SU-DHL-6 (cell line): ENCODE results near the gene NBDY.

Source experiments
- H2AFZ ChIP-seq: fragments of 200-600 bp; sonication (generic); 2 replicates; pipeline ENCODE4 v1.6.1; 2014; ENCODE audit warnings: low read depth, mild to moderate bottlenecking, moderate library complexity, mixed read lengths, antibody characterized with exemption, low read length; ENCODE audit not compliant: severe bottlenecking
- H3F3A ChIP-seq: fragments of 200-600 bp; shearing (Covaris generic); 2 replicates; pipeline ENCODE4 v1.6.0; 2016; ENCODE audit warnings: antibody characterized with exemption, mild to moderate bottlenecking; ENCODE audit not compliant: insufficient read depth
- H3K27ac ChIP-seq: fragments of 200-600 bp; sonication (generic); 2 replicates; pipeline ENCODE4 v1.5.1; 2016; ENCODE audit warnings: low read depth, mild to moderate bottlenecking, low read length, moderate library complexity, mixed read lengths
- H3K27me3 ChIP-seq: fragments of 200-600 bp; sonication (generic), shearing (Covaris generic); 2 replicates; pipeline ENCODE4 v1.6.0; 2014; ENCODE audit warnings: mild to moderate bottlenecking, low read length
- H3K36me3 ChIP-seq: fragments of 200-600 bp; sonication (generic); 2 replicates; pipeline ENCODE4 v1.6.1; 2014; ENCODE audit warnings: mild to moderate bottlenecking, low read length, mixed read lengths
- H3K4me2 ChIP-seq: fragments of 300-600, 200-600 bp; shearing (Covaris generic), sonication (generic); 2 replicates; pipeline ENCODE4 v1.6.0; 2014; ENCODE audit warnings: low read length, low read depth, mild to moderate bottlenecking; ENCODE audit not compliant: poor library complexity, severe bottlenecking
- H3K4me3 ChIP-seq: fragments of 200-600 bp; sonication (generic); 2 replicates; pipeline ENCODE4 v1.5.1; 2014; ENCODE audit warnings: antibody characterized with exemption, low read length, mild to moderate bottlenecking, mixed read lengths; ENCODE audit not compliant: insufficient read depth, poor library complexity, severe bottlenecking
- H3K79me2 ChIP-seq: fragments of 200-600 bp; sonication (generic); 2 replicates; pipeline ENCODE4 v1.6.1; 2014; ENCODE audit warnings: mild to moderate bottlenecking, low read length, moderate library complexity; ENCODE audit not compliant: insufficient read depth
- H3K9ac ChIP-seq: fragments of 200-600 bp; sonication (generic); 2 replicates; pipeline ENCODE4 v1.7.0; 2014; ENCODE audit warnings: mild to moderate bottlenecking, low read length
- H3K9me2 ChIP-seq: fragments of 200-600 bp; sonication (generic); replicated peaks from 2 replicates; pipeline ENCODE4 v1.6.1; 2014; ENCODE audit warnings: low read length; ENCODE audit not compliant: insufficient read depth
- H3K9me3 ChIP-seq: fragments of 200-600 bp; sonication (generic); 2 replicates; pipeline ENCODE4 v1.6.1; 2014; ENCODE audit warnings: low read length, mixed read lengths; ENCODE audit not compliant: insufficient read depth
- H4K20me1 ChIP-seq: fragments of 200-600 bp; sonication (generic); 2 replicates; pipeline ENCODE4 v1.6.1; 2014; ENCODE audit warnings: low read depth, mild to moderate bottlenecking, antibody characterized with exemption, low read length, moderate library complexity, mixed read lengths
- EZH2phosphoT487 ChIP-seq: fragments of 200-600 bp; sonication (generic), shearing (Covaris generic); conservative IDR thresholded peaks from 2 replicates; pipeline ENCODE4 v1.6.1; 2018; ENCODE audit warnings: mild to moderate bottlenecking, antibody characterized with exemption, low read length, moderate library complexity, mixed read lengths
- TF ChIP-seq, protein P1 (sequence below): fragments of 200-600 bp; sonication (generic); IDR thresholded peaks from one replicate; pipeline ENCODE4 v1.5.1; 2017; ENCODE audit warnings: antibody characterized with exemption, mild to moderate bottlenecking, low read length, moderate library complexity; ENCODE audit not compliant: insufficient read depth, poor library complexity, severe bottlenecking

Gene NBDY

DNA sequence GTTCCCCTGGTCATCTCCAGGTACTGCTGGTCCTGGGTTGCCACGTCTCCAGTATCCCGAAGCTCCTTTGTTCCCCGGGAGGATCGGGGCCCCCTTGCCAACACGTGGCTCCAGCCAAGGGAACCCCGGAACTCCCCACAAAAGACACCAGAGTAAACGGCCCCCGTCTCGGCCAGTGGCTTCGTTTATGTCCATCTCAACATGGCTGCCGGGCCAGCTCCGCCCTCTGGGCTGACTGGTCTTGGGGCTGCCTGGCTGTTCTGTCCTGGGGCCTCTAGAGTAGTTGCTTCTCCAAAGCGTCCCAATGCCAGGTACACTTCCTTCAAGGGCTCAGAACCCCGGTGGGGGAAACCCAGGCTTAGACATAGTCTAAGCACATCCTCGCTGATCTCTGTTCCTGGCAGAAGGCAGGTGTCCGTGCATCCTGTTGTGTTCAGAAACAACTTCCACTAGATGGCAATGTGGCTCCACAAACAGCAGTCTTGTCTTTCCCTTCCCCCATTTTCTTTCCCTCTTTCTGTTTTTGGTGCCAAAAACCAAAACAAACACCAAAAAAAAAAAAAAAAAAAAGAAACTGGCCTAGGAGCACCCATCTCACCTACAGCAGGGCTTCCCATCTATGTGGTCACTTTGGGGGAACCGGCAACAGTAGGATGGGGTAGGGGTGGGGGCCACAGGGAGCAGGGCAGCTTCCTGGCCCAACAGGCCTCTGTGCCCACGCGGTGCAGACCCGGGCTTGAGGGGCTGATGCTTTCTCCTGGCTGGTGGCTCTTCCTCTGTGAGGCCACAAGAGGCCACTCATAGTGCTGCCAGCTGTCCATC, 35.3 kb downstream of the NBDY start:
- Histone ChIP-seq H3K27me3 (no peaks in the 10 kb centered on the region), H3F3A (no peaks in the 10 kb centered on the region), H3K4me2 (peak overlapping the region; percentile 58), H3K9ac (peak overlapping the region; percentile 30; the same call in 1 of the 2 replicates), H4K20me1 (no peaks in the 10 kb centered on the region), H3K9me2 (no peaks in the 10 kb centered on the region), H3K4me3 (peak overlapping the region; percentile 5), H3K36me3 (no peaks in the 10 kb centered on the region), H3K79me2 (no peaks in the 10 kb centered on the region), H3K27ac (peak overlapping the region; percentile 64), H2AFZ (peak overlapping the region; percentile 76), H3K9me3 (no peaks in the 10 kb centered on the region)
- TF ChIP-seq, protein P1, sequence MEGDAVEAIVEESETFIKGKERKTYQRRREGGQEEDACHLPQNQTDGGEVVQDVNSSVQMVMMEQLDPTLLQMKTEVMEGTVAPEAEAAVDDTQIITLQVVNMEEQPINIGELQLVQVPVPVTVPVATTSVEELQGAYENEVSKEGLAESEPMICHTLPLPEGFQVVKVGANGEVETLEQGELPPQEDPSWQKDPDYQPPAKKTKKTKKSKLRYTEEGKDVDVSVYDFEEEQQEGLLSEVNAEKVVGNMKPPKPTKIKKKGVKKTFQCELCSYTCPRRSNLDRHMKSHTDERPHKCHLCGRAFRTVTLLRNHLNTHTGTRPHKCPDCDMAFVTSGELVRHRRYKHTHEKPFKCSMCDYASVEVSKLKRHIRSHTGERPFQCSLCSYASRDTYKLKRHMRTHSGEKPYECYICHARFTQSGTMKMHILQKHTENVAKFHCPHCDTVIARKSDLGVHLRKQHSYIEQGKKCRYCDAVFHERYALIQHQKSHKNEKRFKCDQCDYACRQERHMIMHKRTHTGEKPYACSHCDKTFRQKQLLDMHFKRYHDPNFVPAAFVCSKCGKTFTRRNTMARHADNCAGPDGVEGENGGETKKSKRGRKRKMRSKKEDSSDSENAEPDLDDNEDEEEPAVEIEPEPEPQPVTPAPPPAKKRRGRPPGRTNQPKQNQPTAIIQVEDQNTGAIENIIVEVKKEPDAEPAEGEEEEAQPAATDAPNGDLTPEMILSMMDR, result peak; percentile 18
- no peak for TF ChIP-seq EZH2phosphoT487

- H3K9me3 ChIP-seq, result no peaks in the 10 kb centered on the region
- no peaks in the 10 kb centered on the region for H4K20me1 ChIP-seq
- H3K4me2 ChIP-seq, result peak overlapping the region; percentile 58
- no peak overlapping the region for H3K4me3 ChIP-seq
- no peak overlapping the region for H2AFZ ChIP-seq
- TF ChIP-seq EZH2phosphoT487, result no peak
- TF ChIP-seq, protein P1, result no peak
- no peaks in the 10 kb centered on the region for H3K9me2 ChIP-seq
- peak overlapping the region; percentile 3; the same call in 1 of the 2 replicates for H3K9ac ChIP-seq
- peak overlapping the region; percentile 64 for H3K27ac ChIP-seq
- H3K27me3 ChIP-seq, result no peaks in the 10 kb centered on the region
- no peaks in the 10 kb centered on the region for H3K79me2 ChIP-seq
- no peaks in the 10 kb centered on the region for H3K36me3 ChIP-seq
- H3F3A ChIP-seq, result no peaks in the 10 kb centered on the region
These were observed 36.1 kb downstream of the NBDY start for GRCh38 chrX:56764975-56765791.

GRCh38 chrX:56765811-56766553, 36.9 kb downstream of the NBDY start:
- no peak overlapping the region for H2AFZ ChIP-seq
- TF ChIP-seq, protein P1, result no peak
- TF ChIP-seq EZH2phosphoT487, result no peak
- no peaks in the 10 kb centered on the region for H4K20me1 ChIP-seq
- peak overlapping the region; percentile 64 for H3K27ac ChIP-seq
- H3K27me3 ChIP-seq, result no peaks in the 10 kb centered on the region
- H3K9me3 ChIP-seq, result no peaks in the 10 kb centered on the region
- H3F3A ChIP-seq, result no peaks in the 10 kb centered on the region
- no peaks in the 10 kb centered on the region for H3K36me3 ChIP-seq
- H3K4me2 ChIP-seq, result peak overlapping the region; percentile 58
- no peaks in the 10 kb centered on the region for H3K79me2 ChIP-seq
- no peak overlapping the region for H3K9ac ChIP-seq
- no peak overlapping the region for H3K4me3 ChIP-seq
- H3K9me2 ChIP-seq, result no peaks in the 10 kb centered on the region
